NOMO-1 treated with DMSO at 0.1 percent for 48 hours (cell line): ENCODE data around the gene SEMA4F.

ENCODE experiments used
- DNase-seq: peaks from one replicate; lab custom pipeline; 2025; ENCODE audit not compliant: unreplicated experiment; lab: John Stamatoyannopoulos, UW

SEMA4F gene

GRCh38 chr2:74659462-74659861 lies 5.4 kb downstream of the SEMA4F start:
- DNase-seq, result no peak

DNA sequence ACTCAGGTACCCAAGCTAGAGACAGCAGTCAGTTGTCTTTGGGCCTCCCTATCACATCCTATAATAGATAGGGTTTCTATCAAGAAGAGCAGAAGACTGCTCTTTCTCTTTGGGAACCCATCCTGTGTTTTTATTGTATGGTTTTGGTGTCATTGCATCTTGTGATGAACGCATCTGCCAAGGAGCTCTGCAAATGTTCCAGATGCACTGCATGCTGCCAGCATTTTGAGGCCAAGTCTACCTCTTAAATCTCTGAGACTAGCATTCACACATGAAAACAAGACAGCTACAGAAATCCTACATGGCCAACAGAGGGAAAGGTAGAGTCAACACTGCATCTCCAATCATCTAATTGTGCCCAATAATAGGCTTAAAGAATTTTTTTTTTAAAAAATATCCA lies 14.0 kb downstream of the SEMA4F start:
- no peak for DNase-seq

GRCh38 chr2:74670263-74670662 lies 16.2 kb downstream of the SEMA4F start:
- DNase-seq, result no peak

GRCh38 chr2:74671479-74671878 lies 17.4 kb downstream of the SEMA4F start:
- no peak for DNase-seq

GRCh38 chr2:74673826-74674528 lies 19.9 kb downstream of the SEMA4F start:
- no peak for DNase-seq

GRCh38 chr2:74675090-74675489 lies 21.0 kb downstream of the SEMA4F start:
- DNase-seq, result no peak

DNA sequence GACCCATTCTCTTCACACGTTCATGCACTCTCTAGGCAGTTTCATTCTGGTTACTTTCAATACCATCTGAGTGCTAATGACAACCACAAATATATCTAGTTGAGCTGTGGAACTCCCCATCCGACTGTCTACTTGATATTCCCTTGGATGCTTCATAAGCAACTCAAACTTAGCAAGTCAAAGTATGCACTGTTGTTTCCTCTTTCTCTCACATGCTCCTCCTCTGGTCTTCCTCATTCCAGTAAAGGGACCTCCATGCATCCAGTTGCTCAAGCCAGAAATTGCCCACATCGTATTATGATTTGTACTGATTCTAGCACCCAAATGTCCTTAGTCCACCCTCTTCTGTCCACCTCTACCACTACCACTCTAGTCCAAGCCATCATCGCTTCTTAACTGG lies 22.3 kb downstream of the SEMA4F start:
- DNase-seq, result no peak

GRCh38 chr2:74679615-74680014 lies 25.6 kb downstream of the SEMA4F start:
- DNase-seq, result no peak

- DNase-seq, result no peak
Measured at GRCh38 chr2:74682501-74682900, 28.5 kb downstream of the SEMA4F start.

- no peak for DNase-seq
Measured at GRCh38 chr2:74685408-74685807, 31.4 kb downstream of the SEMA4F start.

DNA sequence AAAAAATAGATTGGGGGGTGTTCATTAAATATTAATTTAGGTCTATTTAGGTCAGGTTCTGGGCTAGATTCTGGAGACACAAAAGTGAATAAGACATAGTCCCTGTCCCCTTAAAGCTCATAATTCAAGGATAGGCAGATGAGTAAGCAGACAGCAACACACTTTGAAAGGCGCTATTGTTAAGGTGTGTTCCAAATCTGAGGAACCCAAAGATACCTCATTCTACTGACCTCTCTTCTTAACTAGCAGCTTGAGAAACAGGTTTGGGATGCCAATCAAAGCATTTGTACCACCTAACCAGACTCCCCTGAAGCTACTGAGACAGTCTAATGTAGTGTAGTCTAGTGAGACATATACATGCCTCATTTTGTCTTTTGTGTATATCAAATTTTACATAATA lies 34.8 kb downstream of the SEMA4F start:
- no peak for DNase-seq

- no peak for DNase-seq
Measured at GRCh38 chr2:74689671-74690070, 35.6 kb downstream of the SEMA4F start.

- DNase-seq, result peak; percentile 79
Measured at GRCh38 chr2:74690571-74690970, 36.5 kb downstream of the SEMA4F start.

DNA sequence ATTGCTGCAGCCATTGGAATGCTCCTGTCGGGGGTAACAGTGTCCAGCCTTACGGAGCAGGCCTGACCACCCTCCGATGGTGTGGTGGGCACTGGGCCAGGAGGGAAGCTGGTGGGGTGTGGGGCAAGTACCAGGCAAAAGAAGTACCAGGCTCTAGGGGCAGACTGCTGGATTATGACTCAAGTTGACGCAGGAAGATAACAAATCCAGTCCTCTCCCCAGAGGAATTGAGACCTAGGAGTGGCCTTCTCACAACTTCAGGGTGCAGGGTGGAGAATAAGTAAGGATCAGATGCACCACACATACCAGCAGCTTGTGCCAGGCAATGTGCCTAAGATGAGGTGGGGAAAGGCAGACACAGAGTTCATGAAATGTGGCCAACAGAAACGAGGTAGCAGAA lies 37.9 kb downstream of the SEMA4F start:
- DNase-seq, result no peak

GRCh38 chr2:74693213-74693612 lies 39.2 kb downstream of the SEMA4F start:
- peak; percentile 53 for DNase-seq

DNA sequence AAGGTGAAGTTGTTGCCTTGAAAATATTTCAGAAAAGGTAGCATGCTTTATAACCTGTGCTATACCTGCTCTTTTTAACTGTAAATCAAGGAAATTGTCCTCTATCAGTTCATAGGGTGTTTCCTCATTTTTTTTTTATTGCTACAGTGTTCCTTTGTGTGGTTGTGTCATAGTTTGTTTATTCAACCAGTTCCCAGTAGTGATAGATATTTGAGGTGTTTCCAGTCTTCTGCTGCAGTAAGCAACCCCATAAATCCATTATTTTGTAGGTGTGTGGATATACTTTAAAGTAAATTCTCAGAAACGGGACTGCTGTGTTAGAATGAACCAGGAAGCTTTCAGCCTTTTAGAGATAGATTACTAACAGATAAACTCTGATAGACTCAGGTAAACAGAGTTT lies 39.6 kb downstream of the SEMA4F start:
- DNase-seq, result peak; percentile 17

DNA sequence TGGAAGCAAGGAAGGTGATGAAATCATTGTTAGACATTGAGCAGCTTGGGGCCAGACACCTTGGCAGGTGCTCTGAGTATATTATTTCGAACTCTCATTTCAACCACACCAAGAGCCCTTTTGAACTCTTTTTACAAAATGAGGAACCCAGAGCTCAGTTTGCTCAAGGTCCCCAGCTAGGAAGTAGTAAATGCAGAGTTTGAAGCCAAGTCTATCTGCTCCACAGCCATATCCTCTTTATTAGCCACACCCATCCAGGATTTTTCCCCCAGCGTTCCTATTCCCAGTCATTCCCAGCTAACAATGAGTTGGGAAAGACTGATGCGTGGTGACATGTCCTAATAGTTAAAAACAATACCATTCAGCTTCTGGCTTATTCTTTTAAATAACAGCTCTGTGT lies 40.2 kb downstream of the SEMA4F start:
- DNase-seq, result peak; percentile 66

DNA sequence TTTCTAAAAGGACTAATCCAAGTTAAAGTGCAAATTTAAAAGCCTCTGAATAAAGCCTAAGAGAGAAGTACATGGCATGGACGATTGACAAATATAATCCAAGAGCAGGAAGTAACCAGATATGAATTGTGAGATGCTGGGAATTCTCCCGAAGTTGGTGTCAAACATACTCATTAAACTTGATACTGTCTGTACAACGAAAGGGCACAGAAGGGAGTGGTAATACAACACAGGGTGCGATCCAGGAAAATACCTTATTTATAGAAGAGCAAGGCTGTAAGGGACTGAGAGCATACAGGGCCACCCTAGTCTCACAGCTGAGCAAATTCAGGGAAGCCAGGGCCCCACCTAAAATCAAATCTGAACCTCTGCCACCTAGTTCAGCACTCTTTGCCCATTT lies 41.6 kb downstream of the SEMA4F start:
- DNase-seq, result no peak

DNA sequence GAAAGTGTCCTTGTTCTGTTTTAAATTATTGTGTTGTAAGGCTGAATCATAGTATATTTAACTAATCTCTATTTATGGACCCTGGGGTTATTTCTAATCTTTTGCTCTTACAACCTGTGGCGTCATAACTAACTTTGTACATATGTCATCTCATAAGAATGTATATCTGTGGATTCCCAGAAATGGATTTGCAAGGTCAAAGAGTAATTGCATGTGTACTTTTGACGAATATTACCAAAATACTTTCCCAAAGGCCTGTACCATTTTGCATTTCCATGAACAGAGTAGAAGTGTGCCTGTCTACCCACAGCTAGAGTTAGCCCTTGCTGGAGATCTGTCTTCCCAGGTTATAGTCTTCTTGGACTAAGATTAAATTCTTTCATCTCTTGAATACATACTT lies 42.8 kb downstream of the SEMA4F start:
- DNase-seq, result no peak

DNA sequence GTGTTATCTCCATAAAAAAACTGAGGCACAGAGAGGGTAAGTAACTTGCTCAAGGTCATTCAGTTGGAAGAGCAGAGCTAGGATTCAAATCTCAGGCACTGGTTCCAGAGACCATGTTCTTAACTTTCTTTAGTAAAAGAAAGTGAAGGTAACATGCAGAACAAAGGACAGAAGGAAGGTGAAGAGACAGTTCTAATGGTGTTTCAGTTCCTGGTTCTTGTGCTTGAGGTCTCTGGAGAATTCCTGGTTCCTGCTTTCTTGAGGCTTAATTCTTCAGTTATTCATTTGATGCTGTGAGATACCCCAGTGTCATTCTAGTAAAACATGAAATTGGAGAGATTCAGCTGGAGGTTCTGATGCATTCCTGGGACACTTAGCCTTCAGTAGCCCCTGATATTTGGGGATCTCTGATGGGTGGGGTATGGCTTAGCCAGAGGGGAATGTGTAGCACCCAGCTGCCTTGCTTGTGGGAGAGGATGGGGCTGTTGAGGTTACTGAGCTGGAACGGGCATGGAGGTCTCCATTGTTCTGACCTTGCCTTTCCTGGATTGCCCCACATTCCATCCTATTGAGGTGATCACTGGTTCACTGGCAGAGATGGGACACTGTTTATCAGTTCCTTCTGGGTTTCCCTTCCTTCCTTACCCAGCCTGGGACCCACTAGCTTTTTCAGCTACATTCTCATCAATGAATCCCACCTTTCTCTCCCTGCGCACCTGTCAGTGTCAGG lies 46.8 kb downstream of the SEMA4F start:
- peak; percentile 64 for DNase-seq

DNA sequence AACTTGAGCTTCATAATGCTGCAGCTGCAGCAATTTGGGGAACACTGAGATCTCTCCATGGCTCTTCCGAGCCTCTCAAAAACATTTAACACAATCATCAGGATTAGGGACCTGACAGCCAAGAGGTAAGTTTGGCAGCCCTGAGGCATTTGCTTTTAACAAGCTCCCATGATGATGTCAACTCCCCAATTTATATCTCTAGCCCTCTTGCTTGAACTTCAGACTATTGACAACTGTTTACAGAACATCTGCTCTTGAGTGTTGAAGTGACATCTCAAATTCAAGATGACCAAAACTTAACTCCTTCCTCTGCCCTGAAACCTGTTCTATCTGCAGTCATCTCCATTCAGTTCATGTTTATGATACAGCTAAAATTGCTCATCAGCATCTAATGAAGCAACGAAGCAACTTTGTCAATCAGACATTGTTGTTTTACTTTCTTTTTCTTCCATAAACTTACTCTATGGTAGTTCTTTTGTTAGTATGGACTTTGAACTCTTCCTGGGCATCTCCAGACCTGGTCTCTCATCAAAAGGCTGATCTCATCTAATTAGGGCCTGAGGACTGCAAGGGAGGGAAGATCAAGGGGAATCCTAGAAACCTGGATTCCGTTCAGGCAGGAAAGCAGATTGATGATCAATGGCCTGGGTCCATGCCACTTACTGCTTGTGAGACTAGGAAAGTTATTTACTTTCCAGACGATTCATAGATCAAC lies 48.1 kb downstream of the SEMA4F start:
- no peak for DNase-seq

GRCh38 chr2:74703373-74703772 lies 49.3 kb downstream of the SEMA4F start:
- no peak for DNase-seq
